ENCODE data around the gene RMND1.

DNA sequence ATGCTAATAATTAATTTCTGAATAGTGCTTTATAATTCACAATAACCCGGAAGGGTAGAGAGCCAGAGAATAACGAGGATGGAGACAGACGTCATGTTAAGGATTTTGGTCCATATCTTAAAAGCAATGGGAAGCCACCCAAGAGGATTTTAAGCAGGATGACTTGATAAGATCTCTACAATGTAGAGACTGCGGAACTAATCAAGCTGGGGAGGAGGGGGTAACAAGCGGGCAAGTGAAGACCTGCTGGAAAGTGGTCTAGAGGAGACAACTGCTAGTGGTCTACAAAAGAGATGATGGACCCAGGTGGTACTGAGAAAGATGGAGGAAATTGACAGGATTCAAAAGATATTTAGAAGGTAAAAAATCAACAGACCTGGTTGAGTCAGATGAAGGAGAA, 67.8 kb downstream of the RMND1 start:
- TF ChIP-seq CTCF (IDR thresholded peaks at IDR 0.05; ENCODE audit: low read length) (no peak), EZH2 (IDR thresholded peaks at IDR 0.05; ENCODE audit: borderline replicate concordance, low read length) (no peak)

Data from OCI-LY1 (cell line).